NCI-H345 treated with DMSO at 0.1 percent for 48 hours (cell line): ENCODE results near the gene PTCRA.
"Not testable (repeated sequence)": the region's sequence is repeated elsewhere in the genome, so short reads cannot be mapped to it uniquely, and the experiment has no call there.

Experiments used
- DNase-seq: peaks from one replicate; lab custom pipeline; 2025; ENCODE audit not compliant: unreplicated experiment; lab: John Stamatoyannopoulos, UW

PTCRA gene

GRCh38 chr6:42939810-42940167, 23.9 kb downstream of the PTCRA start:
- DNase-seq: no peak

GRCh38 chr6:42940493-42941045, 24.7 kb downstream of the PTCRA start:
- no peak for DNase-seq

GRCh38 chr6:42941356-42941755, 25.5 kb downstream of the PTCRA start:
- not testable (repeated sequence) for DNase-seq

- no peak for DNase-seq
These were observed 26.6 kb downstream of the PTCRA start for GRCh38 chr6:42942444-42942843.

- DNase-seq: no peak
These were observed 32.1 kb downstream of the PTCRA start for GRCh38 chr6:42947950-42948349.

- DNase-seq: no peak
These were observed 36.5 kb downstream of the PTCRA start for GRCh38 chr6:42952389-42952788.

GRCh38 chr6:42954405-42954804, 38.6 kb downstream of the PTCRA start:
- not testable (repeated sequence) for DNase-seq

- DNase-seq: no peak
These were observed 42.3 kb downstream of the PTCRA start for GRCh38 chr6:42958125-42958524.

- DNase-seq: no peak
These were observed 44.0 kb downstream of the PTCRA start for GRCh38 chr6:42959917-42960242.

GRCh38 chr6:42960243-42961019, 44.6 kb downstream of the PTCRA start, which contains the start of gene GNMT:
Gene GNMT, plus strand, starts transcription at chr6:42960754. Its CDS starts 14 bp downstream, at chr6:42960768.
- peak; percentile 29 for DNase-seq

- no peak for DNase-seq
These were observed 45.2 kb downstream of the PTCRA start for GRCh38 chr6:42961020-42961470.

- no peak for DNase-seq
These were observed 46.2 kb downstream of the PTCRA start for GRCh38 chr6:42962096-42962495.

GRCh38 chr6:42962502-42963178, 46.8 kb downstream of the PTCRA start:
- no peak for DNase-seq

GRCh38 chr6:42963179-42963854, 47.5 kb downstream of the PTCRA start:
- DNase-seq: no peak

- DNase-seq: no peak
These were observed 48.2 kb downstream of the PTCRA start for GRCh38 chr6:42963855-42964605.

GRCh38 chr6:42966571-42966970, 50.7 kb downstream of the PTCRA start:
- DNase-seq: no peak

- DNase-seq: no peak
These were observed 51.4 kb downstream of the PTCRA start for GRCh38 chr6:42967228-42967627.

GRCh38 chr6:42968126-42968701, 52.4 kb downstream of the PTCRA start:
- no peak for DNase-seq

GRCh38 chr6:42968783-42969182, 52.9 kb downstream of the PTCRA start:
- no peak for DNase-seq

- DNase-seq: no peak
These were observed 53.6 kb downstream of the PTCRA start for GRCh38 chr6:42969431-42969830.

- no peak for DNase-seq
These were observed 54.1 kb downstream of the PTCRA start for GRCh38 chr6:42969934-42970333.
